Measurements from ENCODE around the gene SPATA18.
"Not testable (repeated sequence)": the region's sequence is repeated elsewhere in the genome, so short reads cannot be mapped to it uniquely, and the experiment has no call there.

Gene SPATA18

GRCh38 chr4:52106191-52106590, 55.1 kb downstream of the SPATA18 start:
- DNase-seq (ENCODE audit: low read depth in 2 of 2) = no peak

- no peak for DNase-seq (ENCODE audit: low read depth in 2 of 2)
Observed at GRCh38 chr4:52106660-52107059, 55.6 kb downstream of the SPATA18 start.

GRCh38 chr4:52107336-52107735, 56.2 kb downstream of the SPATA18 start:
- no peak for DNase-seq (ENCODE audit: low read depth in 2 of 2)

GRCh38 chr4:52107745-52108144, 56.6 kb downstream of the SPATA18 start:
- no peak for DNase-seq (ENCODE audit: low read depth in 2 of 2)

- no peak for DNase-seq (ENCODE audit: low read depth in 2 of 2)
Observed at GRCh38 chr4:52110171-52110570, 59.1 kb downstream of the SPATA18 start.

- no peak for DNase-seq (ENCODE audit: low read depth in 2 of 2)
Observed at GRCh38 chr4:52111995-52112394, 60.9 kb downstream of the SPATA18 start.

- DNase-seq (ENCODE audit: low read depth in 2 of 2) = no peak
Observed at GRCh38 chr4:52112411-52112810, 61.3 kb downstream of the SPATA18 start.

DNA sequence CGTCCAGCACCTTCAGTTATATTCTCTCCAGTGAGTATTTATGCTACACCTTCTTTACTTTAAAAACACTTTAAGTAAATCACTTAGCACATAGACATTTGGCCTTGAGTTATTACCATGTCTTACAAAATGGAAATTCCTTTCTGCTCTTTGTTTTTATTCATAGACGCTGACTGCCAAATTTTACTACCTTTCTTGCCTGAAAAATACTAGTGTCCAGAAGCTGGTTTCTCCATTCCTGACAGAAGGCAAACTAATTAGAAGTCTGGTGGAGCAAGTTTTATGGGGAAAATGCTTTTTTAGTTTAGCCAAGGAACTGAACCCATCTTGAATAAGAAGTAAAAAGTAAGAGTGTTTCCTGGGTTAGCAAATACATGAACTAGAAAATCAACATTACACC, 65.5 kb downstream of the SPATA18 start:
- DNase-seq (ENCODE audit: low read depth in 2 of 2) = no peak

DNA sequence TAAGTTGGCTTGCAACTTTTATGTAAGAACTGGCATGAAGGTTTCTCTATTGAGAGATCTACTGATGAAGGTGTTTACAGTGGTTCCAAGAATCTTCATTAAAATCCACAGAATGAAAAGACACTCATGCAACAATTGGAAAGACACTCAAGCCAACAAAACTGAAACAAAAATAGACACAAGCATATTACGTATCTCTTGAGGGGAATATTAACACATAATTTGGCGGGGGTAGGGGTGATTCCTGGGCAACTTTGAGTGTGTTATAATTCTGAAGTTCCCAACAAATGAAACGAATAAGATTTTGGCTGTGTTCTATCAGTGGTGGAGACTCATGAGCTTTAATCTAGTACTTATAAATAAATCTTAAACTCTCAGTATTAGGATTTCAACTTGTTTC, 75.1 kb downstream of the SPATA18 start:
- no peak for DNase-seq (ENCODE audit: low read depth in 2 of 2)

DNA sequence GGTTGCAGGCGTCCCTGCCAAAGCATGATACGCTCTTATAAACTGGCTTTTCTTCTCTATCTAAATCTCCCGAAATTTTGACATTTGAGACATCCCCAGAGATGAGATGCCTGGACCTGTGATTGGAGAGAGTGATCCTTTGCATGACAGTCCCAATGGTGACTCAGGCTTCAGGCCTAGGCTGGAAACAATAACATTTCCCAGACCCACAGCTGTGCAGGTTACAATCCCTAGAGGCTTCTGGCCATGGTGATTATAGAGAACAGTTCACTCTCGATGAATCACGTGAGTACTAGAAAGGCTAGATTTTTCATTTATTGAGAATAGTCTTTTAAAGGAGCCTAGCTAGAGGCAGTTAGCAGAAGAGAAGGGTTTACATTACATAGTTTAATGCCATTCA, 75.9 kb downstream of the SPATA18 start:
- no peak for DNase-seq (ENCODE audit: low read depth in 2 of 2)

DNA sequence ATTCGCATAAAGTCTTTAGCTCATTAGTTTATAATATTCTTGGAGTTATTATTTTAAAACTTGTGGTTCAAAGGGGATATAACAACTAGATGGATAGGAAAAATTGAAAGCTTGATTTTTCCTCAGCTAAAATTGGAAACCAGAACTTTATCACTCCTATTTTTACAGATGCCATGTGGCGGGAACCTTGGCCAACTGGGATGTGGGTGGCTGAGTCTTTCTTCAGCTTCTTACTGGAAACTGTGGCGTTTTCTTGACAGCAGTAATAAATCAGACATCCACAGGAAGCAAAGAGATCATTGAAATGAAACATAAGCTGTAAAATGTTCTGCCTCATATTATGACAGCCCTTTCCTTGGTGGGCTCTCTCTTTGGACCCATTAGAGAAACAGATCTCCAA, 84.1 kb downstream of the SPATA18 start:
- no peak for DNase-seq (ENCODE audit: low read depth in 2 of 2)

GRCh38 chr4:52137152-52137551, 86.0 kb downstream of the SPATA18 start:
- not testable (repeated sequence) for DNase-seq (ENCODE audit: low read depth in 2 of 2)

DNA sequence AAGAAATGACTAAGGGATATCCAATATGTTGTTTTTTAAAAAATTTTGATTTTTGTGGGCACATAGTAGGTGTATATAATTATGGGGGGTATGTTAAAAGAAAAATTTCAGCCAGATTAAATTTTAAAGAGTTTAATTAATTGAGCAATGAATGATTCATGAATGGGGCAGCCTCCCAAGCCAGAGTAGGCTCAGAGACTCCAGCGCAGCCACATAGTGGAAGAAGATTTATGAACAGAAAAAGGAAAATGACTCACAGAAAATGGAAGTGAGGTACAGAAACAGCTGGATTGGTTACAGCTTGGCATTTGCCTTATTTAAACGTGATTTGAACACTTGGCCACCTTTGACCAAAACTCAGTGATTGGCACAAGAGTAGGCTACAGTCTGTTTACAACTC, 91.7 kb downstream of the SPATA18 start:
- no peak for DNase-seq (ENCODE audit: low read depth in 2 of 2)

GRCh38 chr4:52143815-52144214, 92.7 kb downstream of the SPATA18 start:
- no peak for DNase-seq (ENCODE audit: low read depth in 2 of 2)

DNA sequence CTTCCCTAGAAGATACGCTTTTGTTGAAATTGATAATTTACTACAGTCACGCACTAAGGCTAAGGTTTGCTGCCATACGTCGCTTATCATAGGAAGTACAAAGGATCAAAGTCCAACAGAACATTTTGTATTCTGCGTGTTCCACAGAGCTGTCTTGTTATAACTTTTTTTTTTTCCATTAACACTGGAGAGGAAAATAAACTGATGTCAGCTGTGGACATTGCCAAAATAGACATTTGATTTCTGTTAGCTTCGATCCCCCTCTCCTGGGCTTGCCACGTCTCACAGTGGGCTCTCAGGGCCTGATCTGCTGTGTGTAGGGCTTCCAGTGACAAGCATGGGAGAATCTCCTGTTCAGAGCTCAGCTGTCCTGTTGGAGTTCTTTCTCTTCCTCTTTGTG, 93.3 kb downstream of the SPATA18 start:
- no peak for DNase-seq (ENCODE audit: low read depth in 2 of 2)
